ENCODE data around the gene PLCG2.

Gene PLCG2

DNA sequence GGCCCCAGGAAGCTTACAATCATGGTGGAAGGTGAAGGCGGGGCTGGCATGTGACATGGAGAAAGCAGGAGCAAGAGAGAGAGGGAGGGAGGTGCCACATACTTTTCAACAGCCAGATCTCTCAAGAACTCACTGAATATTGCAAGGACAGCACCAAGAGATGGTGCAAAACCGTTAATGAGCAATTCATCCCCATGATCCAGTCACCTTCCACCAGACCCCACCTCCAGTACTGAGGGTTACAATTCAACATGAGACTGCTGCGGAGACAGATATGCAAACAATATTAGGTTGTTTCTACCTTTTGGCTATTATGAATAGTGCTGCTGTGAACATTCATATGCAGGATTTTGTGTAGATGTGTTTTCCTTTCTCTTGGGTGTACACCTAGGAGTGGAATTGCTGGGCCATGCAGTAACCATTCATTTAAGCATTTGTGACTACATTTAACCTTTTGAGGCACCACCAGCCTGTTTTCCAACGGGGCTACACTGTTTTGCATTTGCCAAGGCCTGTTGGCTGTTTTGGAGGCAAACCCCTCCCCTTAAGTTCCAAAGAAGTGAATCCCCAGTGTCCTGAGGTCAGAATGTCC lies 28.8 kb downstream of the PLCG2 start:
- H3K9ac ChIP-seq (ENCODE audit: low read depth, low read length, poor library complexity) = no peak overlapping the region
- no peak overlapping the region for H2AK5ac ChIP-seq (ENCODE audit: low read depth, low read length)
- H3K4me3 ChIP-seq (ENCODE audit: low read length in 2 of 2) = no peak overlapping the region
- H3K18ac ChIP-seq (ENCODE audit: low read length) = no peak overlapping the region
- no peaks in the 10 kb centered on the region for H3K27me3 ChIP-seq (ENCODE audit: control insufficient read depth in 3 of 3, insufficient read depth in 3 of 3, low read depth in 1 of 3, low read length in 3 of 3)
- H2BK120ac ChIP-seq (ENCODE audit: low read depth, low read length) = no peak overlapping the region
- no peak overlapping the region for H3K23ac ChIP-seq (ENCODE audit: low read depth, low read length, poor library complexity)
- no peak overlapping the region for H3K4ac ChIP-seq (ENCODE audit: low read length)
- H3K4me1 ChIP-seq (ENCODE audit: control insufficient read depth in 2 of 2, insufficient read depth in 1 of 2, low read depth in 1 of 2, low read length in 2 of 2) = no peaks in the 10 kb centered on the region
- DNase-seq (ENCODE audit: low spot score) = no peak
- no peak overlapping the region for H3K27ac ChIP-seq (replicated peaks; ENCODE audit: low read length)
- H3K79me1 ChIP-seq (ENCODE audit: low read depth, low read length) = no peaks in the 10 kb centered on the region
- no peak overlapping the region for H2AFZ ChIP-seq (ENCODE audit: low read length)
- no peak overlapping the region for H3K4me2 ChIP-seq (ENCODE audit: insufficient read depth, low read length, poor library complexity, severe bottlenecking)
- H4K91ac ChIP-seq (ENCODE audit: low read depth, low read length, poor library complexity) = no peak overlapping the region
- no peak overlapping the region for H4K8ac ChIP-seq (ENCODE audit: low read depth, low read length)
- H2BK5ac ChIP-seq (ENCODE audit: low read length) = no peak overlapping the region
- no peak overlapping the region for H2BK15ac ChIP-seq (ENCODE audit: low read length)
- no CpG with 5 or more reads among the region's 4 CpGs for whole genome bisulfite sequencing, 2 donors (ENCODE audit: extremely low coverage in 2 of 2, insufficient read length in 2 of 2, insufficient replicate concordance in 1 of 2)
- H3K36me3 ChIP-seq (replicated peaks in 1 of 2; ENCODE audit: control insufficient read depth in 2 of 2, insufficient read depth in 2 of 2, low read length in 2 of 2) = no peaks in the 10 kb centered on the region
- no peak overlapping the region for H3K14ac ChIP-seq (ENCODE audit: low read length)
- no peaks in the 10 kb centered on the region for H3K9me3 ChIP-seq (replicated peaks in 1 of 2; ENCODE audit: control insufficient read depth in 2 of 2, insufficient read depth in 1 of 2, low read depth in 1 of 2, low read length in 2 of 2)
- no peak overlapping the region for H2BK12ac ChIP-seq (ENCODE audit: low read length)

DNA sequence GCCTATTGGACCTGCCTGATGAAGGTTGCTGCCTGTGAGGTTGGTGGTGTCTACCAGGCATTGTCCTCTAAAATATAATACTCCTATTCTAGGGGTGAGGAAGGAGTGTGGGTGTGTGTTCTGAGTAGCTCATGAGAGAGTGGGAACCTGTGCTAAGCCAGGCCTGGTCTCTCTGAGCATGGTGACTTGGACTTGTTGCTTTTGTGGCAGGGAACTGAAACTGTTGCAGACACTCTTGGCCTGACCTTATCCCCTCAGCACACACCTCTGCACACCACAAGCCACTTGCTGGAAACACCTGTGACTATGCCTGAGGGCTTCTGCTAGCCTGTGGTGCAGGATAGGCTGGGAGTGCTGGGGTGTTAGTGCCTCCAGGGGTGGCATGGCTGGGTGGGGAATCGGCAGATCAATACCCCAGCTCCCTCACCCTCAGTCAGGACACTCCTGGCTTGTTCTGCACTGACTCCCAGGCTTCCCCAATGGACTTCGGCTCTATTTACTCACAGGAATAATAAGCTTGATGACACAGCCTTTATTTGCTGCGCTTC lies 29.9 kb downstream of the PLCG2 start:
- no peaks in the 10 kb centered on the region for H3K36me3 ChIP-seq (replicated peaks in 1 of 2; ENCODE audit: control insufficient read depth in 2 of 2, insufficient read depth in 2 of 2, low read length in 2 of 2)
- H3K4me2 ChIP-seq (ENCODE audit: insufficient read depth, low read length, poor library complexity, severe bottlenecking) = no peak overlapping the region
- H2BK15ac ChIP-seq (ENCODE audit: low read length) = no peak overlapping the region
- no peak overlapping the region for H4K8ac ChIP-seq (ENCODE audit: low read depth, low read length)
- H2AFZ ChIP-seq (ENCODE audit: low read length) = no peak overlapping the region
- H3K79me1 ChIP-seq (ENCODE audit: low read depth, low read length) = no peaks in the 10 kb centered on the region
- H2BK12ac ChIP-seq (ENCODE audit: low read length) = no peak overlapping the region
- no peaks in the 10 kb centered on the region for H3K27me3 ChIP-seq (ENCODE audit: control insufficient read depth in 3 of 3, insufficient read depth in 3 of 3, low read depth in 1 of 3, low read length in 3 of 3)
- no peak for DNase-seq (ENCODE audit: low spot score)
- H3K14ac ChIP-seq (ENCODE audit: low read length) = no peak overlapping the region
- H2BK120ac ChIP-seq (ENCODE audit: low read depth, low read length) = no peak overlapping the region
- no peak overlapping the region for H4K91ac ChIP-seq (ENCODE audit: low read depth, low read length, poor library complexity)
- H2BK5ac ChIP-seq (ENCODE audit: low read length) = no peak overlapping the region
- no peaks in the 10 kb centered on the region for H3K4me1 ChIP-seq (ENCODE audit: control insufficient read depth in 2 of 2, insufficient read depth in 1 of 2, low read depth in 1 of 2, low read length in 2 of 2)
- no CpG with 5 or more reads among the region's 3 CpGs for WGBS, 2 donors (ENCODE audit: extremely low coverage in 2 of 2, insufficient read length in 2 of 2, insufficient replicate concordance in 1 of 2)
- H3K18ac ChIP-seq (ENCODE audit: low read length) = no peak overlapping the region
- H3K27ac ChIP-seq (replicated peaks; ENCODE audit: low read length) = no peak overlapping the region
- H3K9ac ChIP-seq (ENCODE audit: low read depth, low read length, poor library complexity) = no peak overlapping the region
- no peak overlapping the region for H3K4me3 ChIP-seq (ENCODE audit: low read length in 2 of 2)
- H3K23ac ChIP-seq (ENCODE audit: low read depth, low read length, poor library complexity) = no peak overlapping the region
- no peak overlapping the region for H2AK5ac ChIP-seq (ENCODE audit: low read depth, low read length)
- H3K4ac ChIP-seq (ENCODE audit: low read length) = no peak overlapping the region
- no peaks in the 10 kb centered on the region for H3K9me3 ChIP-seq (replicated peaks in 1 of 2; ENCODE audit: control insufficient read depth in 2 of 2, insufficient read depth in 1 of 2, low read depth in 1 of 2, low read length in 2 of 2)

GRCh38 chr16:81809567-81809966 lies 30.5 kb downstream of the PLCG2 start:
- no peak overlapping the region for H3K27ac ChIP-seq (replicated peaks; ENCODE audit: low read length)
- DNase-seq (ENCODE audit: low spot score) = no peak

DNA sequence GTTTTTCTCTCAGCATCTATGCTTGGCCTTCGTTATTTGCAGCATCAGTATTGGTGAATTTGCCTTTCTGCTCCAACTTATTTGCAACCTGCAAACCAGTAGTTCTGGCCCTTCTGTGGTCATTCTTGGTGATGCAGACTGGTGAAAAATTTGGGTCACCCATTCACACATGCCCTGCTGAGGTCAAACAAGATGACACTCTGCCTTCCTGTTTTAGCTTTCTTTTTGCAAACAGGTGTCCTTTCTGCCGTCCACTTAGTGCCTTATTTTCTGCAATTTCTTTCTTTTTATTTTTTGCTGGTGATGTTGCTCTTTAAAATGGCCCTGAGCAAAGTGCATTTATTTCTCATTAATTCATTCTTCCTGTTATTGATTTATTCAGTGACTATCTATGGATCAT lies 31.3 kb downstream of the PLCG2 start:
- Histone ChIP-seq H3K18ac (ENCODE audit: low read length) (no peak overlapping the region), H3K23ac (ENCODE audit: low read depth, low read length, poor library complexity) (no peak overlapping the region), H2BK5ac (ENCODE audit: low read length) (no peak overlapping the region), H2AK5ac (ENCODE audit: low read depth, low read length) (no peak overlapping the region), H3K36me3 (replicated peaks in 1 of 2; ENCODE audit: control insufficient read depth in 2 of 2, insufficient read depth in 2 of 2, low read length in 2 of 2) (no peaks in the 10 kb centered on the region), H3K27ac (replicated peaks; ENCODE audit: low read length) (no peak overlapping the region), H3K14ac (ENCODE audit: low read length) (no peak overlapping the region), H2BK15ac (ENCODE audit: low read length) (no peak overlapping the region), H3K9me3 (replicated peaks in 1 of 2; ENCODE audit: control insufficient read depth in 2 of 2, insufficient read depth in 1 of 2, low read depth in 1 of 2, low read length in 2 of 2) (no peaks in the 10 kb centered on the region), H4K8ac (ENCODE audit: low read depth, low read length) (no peak overlapping the region), H3K4me1 (ENCODE audit: control insufficient read depth in 2 of 2, insufficient read depth in 1 of 2, low read depth in 1 of 2, low read length in 2 of 2) (peaks cover 0 to 3% of the 10 kb centered on the region in 2 donors), H3K27me3 (ENCODE audit: control insufficient read depth in 3 of 3, insufficient read depth in 3 of 3, low read depth in 1 of 3, low read length in 3 of 3) (no peaks in the 10 kb centered on the region), H3K4ac (ENCODE audit: low read length) (no peak overlapping the region), H3K79me1 (ENCODE audit: low read depth, low read length) (no peaks in the 10 kb centered on the region), H4K91ac (ENCODE audit: low read depth, low read length, poor library complexity) (no peak overlapping the region), H3K9ac (ENCODE audit: low read depth, low read length, poor library complexity) (no peak overlapping the region), H2AFZ (ENCODE audit: low read length) (no peak overlapping the region), H3K4me3 (ENCODE audit: low read length in 2 of 2) (no peak overlapping the region), H3K4me2 (ENCODE audit: insufficient read depth, low read length, poor library complexity, severe bottlenecking) (no peak overlapping the region), H2BK120ac (ENCODE audit: low read depth, low read length) (no peak overlapping the region), H2BK12ac (ENCODE audit: low read length) (no peak overlapping the region)
- WGBS, 2 donors (ENCODE audit: extremely low coverage in 2 of 2, insufficient read length in 2 of 2, insufficient replicate concordance in 1 of 2) = no CpG with 5 or more reads among the region's 2 CpGs
- DNase-seq (ENCODE audit: low spot score) = no peak

More at GRCh38 chr16:81809567-81809966, 30.5 kb downstream of the PLCG2 start:
- no peak overlapping the region for H4K91ac ChIP-seq (ENCODE audit: low read depth, low read length, poor library complexity)
- no peaks in the 10 kb centered on the region for H3K27me3 ChIP-seq (ENCODE audit: control insufficient read depth in 3 of 3, insufficient read depth in 3 of 3, low read depth in 1 of 3, low read length in 3 of 3)
- no peak overlapping the region for H3K9ac ChIP-seq (ENCODE audit: low read depth, low read length, poor library complexity)
- no peaks in the 10 kb centered on the region for H3K9me3 ChIP-seq (replicated peaks in 1 of 2; ENCODE audit: control insufficient read depth in 2 of 2, insufficient read depth in 1 of 2, low read depth in 1 of 2, low read length in 2 of 2)
- H2BK15ac ChIP-seq (ENCODE audit: low read length) = no peak overlapping the region
- H3K4ac ChIP-seq (ENCODE audit: low read length) = no peak overlapping the region
- H3K23ac ChIP-seq (ENCODE audit: low read depth, low read length, poor library complexity) = no peak overlapping the region
- no peak overlapping the region for H2BK12ac ChIP-seq (ENCODE audit: low read length)
- no peak overlapping the region for H3K18ac ChIP-seq (ENCODE audit: low read length)
- WGBS, 2 donors (ENCODE audit: extremely low coverage in 2 of 2, insufficient read length in 2 of 2, insufficient replicate concordance in 1 of 2) = no CpG with 5 or more reads among the region's 4 CpGs
- H2AK5ac ChIP-seq (ENCODE audit: low read depth, low read length) = no peak overlapping the region
- no peaks in the 10 kb centered on the region for H3K36me3 ChIP-seq (replicated peaks in 1 of 2; ENCODE audit: control insufficient read depth in 2 of 2, insufficient read depth in 2 of 2, low read length in 2 of 2)
- no peak overlapping the region for H2BK5ac ChIP-seq (ENCODE audit: low read length)
- H3K4me1 ChIP-seq (ENCODE audit: control insufficient read depth in 2 of 2, insufficient read depth in 1 of 2, low read depth in 1 of 2, low read length in 2 of 2) = peaks cover 0 to under 1% of the 10 kb centered on the region in 2 donors
- no peak overlapping the region for H3K4me2 ChIP-seq (ENCODE audit: insufficient read depth, low read length, poor library complexity, severe bottlenecking)
- H3K79me1 ChIP-seq (ENCODE audit: low read depth, low read length) = no peaks in the 10 kb centered on the region
- H2AFZ ChIP-seq (ENCODE audit: low read length) = no peak overlapping the region
- no peak overlapping the region for H4K8ac ChIP-seq (ENCODE audit: low read depth, low read length)
- no peak overlapping the region for H2BK120ac ChIP-seq (ENCODE audit: low read depth, low read length)
- H3K14ac ChIP-seq (ENCODE audit: low read length) = no peak overlapping the region
- no peak overlapping the region for H3K4me3 ChIP-seq (ENCODE audit: low read length in 2 of 2)

Data from neuronal stem cell (in vitro differentiated cells).